HK-2 (cell line): ENCODE results near the gene DHX57.
"Not testable (repeated sequence)": the region's sequence is repeated elsewhere in the genome, so short reads cannot be mapped to it uniquely, and the experiment has no call there.

Experiments
- DNase-seq: peaks from one replicate; pipeline ENCODE4 v3.0.0-alpha.2; 2018; ENCODE audit not compliant: unreplicated experiment

The DHX57 gene

DNA sequence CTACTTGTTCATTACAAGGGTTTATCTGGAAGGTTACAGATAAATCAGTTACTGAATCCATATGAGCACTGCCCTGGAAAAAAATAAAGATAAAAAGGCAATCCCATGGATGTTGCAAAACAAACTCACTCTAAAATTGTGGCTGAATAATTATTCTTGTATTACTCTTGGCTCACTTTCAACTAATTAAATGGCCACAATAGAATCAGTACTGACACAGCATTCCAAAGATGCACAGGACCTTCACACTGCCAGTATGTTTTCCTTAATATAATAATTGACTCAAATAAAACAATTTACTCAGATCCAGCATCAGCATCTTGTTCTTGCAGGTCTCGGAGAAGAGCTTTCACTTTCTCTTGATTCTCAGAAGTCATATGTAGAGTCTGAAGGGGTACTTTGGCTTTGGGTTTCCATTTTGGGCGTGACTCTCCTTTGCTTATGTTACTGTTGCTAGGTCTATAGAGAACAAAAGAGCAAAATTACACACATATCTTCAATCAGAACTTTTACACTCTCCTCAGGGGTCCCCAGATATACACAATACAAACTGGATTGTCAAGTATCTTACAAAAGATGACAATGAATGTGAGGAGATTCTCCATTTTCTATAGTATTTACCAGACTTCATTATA, 12.6 kb downstream of the DHX57 start:
- no peak for DNase-seq

DNA sequence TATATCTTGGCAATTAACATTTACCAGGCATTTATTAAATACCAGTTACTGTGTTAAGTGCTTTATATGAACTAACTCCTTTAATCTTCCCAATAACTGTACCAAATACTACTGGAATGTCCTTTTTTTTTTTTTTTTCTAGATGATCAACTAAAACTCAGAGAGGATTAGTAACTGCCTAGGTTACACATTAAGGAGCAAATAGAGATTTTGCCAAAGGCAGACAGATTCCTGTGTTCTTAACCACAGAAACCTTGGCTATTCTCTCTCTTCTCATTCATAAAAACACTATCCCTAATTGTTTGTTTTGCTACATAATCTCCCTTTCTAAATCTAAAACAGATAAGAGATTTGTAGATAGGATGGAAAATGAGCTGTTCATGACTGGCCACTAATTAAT, 13.3 kb downstream of the DHX57 start:
- DNase-seq: no peak

- no peak for DNase-seq
These were observed 19.6 kb downstream of the DHX57 start for GRCh38 chr2:38856165-38856564.

- no peak for DNase-seq
These were observed 25.7 kb downstream of the DHX57 start for GRCh38 chr2:38850045-38850444.

- DNase-seq: peak; percentile 16
These were observed 38.9 kb downstream of the DHX57 start for GRCh38 chr2:38836791-38837190.

GRCh38 chr2:38835990-38836389, 39.7 kb downstream of the DHX57 start:
- no peak for DNase-seq

DNA sequence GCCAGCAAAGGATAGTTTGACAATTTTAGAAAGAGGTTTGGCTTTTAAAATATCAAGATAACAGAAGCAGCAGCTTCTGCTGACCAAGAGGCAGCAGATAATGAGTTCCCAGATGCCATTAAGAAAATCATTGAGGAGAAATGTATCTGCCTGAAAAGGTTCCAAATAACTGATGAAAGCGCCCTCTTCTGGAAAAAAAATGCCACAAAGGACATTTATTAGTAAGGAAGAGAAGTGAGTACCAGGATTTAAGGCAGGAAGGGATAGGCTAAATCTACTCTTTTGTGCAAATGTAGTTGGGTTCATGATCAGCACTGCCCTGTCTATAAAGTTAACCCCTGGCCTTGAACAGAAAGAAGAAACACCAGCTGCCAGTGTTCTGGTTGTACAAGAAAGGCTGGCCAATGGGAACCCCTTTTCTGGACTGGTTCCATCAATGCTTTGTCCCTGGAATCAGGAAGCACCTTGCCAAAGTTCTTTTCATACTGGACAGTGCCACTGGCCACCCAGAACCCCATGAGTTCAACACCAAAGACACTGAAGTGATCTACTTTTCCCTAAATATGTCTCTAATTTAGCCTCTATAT, 40.6 kb downstream of the DHX57 start:
- no peak for DNase-seq

- no peak for DNase-seq
These were observed 45.1 kb downstream of the DHX57 start for GRCh38 chr2:38830526-38831159.

GRCh38 chr2:38829971-38830370, 45.8 kb downstream of the DHX57 start:
- DNase-seq: no peak

GRCh38 chr2:38828460-38828859, 47.3 kb downstream of the DHX57 start:
- no peak for DNase-seq

- peak; percentile 1 for DNase-seq
These were observed 48.1 kb downstream of the DHX57 start for GRCh38 chr2:38827539-38828145.

GRCh38 chr2:38825956-38826355, 49.8 kb downstream of the DHX57 start:
- no peak for DNase-seq

DNA sequence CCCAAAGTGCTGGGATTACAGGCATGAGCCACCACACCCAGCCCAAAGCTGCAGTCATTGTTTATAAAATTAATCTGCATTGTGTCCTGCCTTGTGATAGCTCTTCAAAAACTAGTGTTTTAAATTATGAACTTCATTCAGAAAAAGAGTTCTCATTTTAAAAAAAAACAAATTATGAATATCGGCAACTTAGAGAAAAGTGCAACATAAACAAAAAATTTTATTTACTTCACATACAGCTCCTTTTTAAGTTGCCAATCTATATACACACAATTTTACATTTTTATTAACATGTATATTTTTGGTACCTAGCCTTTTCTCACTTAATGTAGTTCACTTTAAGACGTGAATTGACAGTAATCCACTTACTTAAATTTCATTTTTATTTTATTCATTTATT, 50.8 kb downstream of the DHX57 start:
- DNase-seq: no peak

DNA sequence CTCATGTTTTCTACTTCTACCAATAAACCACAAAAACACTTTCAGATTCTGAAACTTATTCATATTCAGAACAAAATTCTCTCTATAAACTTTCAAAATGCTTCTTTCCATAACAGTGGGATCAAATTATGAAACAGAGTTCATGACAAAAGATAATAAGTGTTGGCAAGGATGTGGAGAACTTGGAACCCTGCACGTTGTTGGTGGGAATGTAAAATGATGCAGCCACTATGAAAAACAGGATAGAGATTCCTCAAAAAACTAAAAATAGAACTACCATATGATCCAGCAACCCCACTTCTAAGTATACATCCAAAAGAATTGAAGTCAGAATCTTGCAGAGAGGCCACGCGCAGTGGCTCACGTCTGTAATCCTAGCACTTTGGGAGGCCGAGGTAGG, 52.3 kb downstream of the DHX57 start:
- DNase-seq: no peak

DNA sequence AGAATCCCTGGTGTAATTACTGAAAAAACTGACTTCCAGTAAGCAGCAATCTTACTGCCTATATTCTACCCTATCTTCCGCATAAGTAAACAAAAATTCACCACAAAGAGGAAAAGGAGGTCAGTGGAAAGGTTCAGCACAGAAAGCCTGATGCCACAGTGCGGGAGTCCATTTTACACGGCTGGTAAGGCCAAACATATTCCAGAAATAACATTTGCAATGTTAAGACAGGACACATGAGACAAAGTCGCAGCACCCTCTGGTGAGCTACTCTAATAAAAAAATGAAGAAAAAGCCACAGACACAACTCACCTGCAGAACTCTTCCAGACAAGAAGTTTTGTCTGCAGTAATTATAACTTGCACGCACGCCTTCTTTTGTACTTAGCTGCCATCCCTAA, 57.2 kb downstream of the DHX57 start:
- no peak for DNase-seq

DNA sequence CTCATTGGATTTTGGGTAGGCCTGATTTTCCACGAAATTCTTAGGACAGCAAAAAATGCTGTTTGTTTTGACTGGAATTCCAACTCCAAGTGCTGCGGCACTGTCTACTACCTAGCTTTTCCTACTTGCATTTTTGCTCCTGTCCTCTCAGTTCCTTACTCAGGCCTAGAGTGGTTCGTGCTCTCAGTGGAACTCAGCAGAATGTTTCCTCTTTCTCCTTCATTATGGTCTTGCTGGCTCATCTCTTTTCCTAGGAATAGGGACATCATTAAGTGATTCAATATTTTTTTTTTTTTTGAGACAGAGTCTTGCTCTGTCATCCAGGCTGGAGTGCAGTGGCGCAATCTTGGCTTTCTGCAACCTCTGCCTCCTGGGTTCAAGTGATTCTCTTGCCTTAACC, 59.8 kb downstream of the DHX57 start:
- DNase-seq: no peak

GRCh38 chr2:38810488-38810887, 65.2 kb downstream of the DHX57 start:
- no peak for DNase-seq

DNA sequence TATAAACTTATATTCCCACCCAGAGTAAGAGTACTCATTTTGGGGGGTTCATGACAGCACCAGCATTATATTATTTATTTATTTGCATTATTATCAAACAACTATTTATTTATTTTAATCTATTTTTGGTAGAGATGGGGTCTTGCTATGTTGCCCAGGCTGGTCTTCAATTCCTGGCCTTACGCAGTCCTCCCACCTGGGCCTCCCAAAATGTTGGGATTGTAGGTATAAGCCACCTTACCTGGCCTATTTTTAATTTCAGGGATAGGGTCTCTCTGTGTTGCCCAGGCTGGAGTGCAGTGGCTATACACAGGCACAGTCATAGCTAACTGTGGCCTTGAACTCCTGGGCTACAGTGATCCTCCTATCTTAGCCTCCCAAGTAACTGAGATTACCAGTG, 67.1 kb downstream of the DHX57 start:
- no peak for DNase-seq

- DNase-seq: no peak
These were observed 69.0 kb downstream of the DHX57 start for GRCh38 chr2:38806733-38807059.

DNA sequence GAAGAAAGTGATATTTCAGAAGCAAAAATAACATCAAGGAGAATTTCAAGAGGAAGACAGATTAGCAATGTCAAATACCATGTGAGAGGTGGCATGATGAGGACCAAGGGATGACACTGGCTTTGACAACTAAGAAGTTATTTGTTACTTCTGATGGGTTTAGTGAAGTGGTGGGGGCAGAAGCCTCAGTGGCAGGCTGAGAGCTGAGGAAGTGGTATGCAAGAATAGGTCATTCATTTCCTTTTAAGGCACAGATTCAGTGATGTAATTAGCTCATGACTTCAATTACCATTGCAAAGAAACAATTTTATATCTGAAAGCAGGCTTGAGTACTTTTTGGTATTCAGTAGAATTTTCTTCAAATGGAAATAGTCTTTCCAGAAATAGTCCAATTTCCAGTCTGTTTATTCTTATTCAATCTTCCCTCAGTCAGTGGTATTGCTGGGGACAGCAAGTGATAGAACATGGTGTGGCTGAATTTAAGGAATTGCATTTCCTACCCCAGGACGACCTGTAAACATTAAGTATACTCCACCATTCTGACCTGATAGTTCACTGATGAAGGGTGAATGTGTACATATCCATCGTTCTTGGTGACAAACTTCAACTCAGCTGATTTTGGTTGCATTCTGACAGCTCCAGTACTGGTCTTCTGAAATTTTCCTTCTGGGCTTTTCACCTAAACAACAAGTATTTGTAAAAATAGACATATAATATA, 69.6 kb downstream of the DHX57 start:
- no peak for DNase-seq

DNA sequence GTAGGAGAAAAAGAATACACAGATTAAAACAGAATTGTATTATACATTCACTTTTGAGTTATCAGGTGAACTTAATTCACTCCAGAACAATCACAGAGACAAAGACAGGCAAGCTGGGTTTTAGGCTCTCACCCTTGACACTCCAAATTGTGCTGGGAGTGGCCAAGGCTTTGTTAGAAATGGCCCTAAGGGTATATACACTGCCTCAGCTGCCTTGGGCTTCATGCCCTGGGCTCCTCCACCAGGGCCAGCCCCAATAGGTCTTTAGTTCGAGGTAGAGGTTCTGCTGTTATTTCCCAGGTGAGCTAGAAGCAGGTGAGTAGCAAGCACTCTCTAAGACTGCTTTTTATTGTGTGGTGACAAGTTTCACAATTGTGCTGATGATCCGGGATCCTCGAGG, 77.8 kb downstream of the DHX57 start:
- no peak for DNase-seq

DNA sequence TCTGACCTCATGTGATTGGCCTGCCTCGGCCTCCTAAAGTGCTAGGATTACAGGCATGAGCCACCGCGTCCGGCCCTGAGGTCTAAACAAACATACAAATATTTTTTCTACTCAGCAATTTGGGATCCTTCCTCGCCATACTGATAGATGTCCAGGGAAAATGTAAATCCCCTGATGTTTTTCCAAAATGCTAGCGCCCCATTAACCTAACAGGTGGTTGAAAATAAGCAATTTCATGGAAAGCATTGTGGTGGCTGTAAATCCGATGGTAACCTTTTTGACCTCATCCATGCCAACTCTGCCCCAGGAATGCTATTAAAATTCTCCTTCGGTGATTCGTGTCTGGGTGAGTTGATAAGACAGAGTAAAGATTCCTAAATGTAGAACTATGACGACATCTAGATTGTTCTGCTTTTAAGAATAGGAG, 78.5 kb downstream of the DHX57 start:
- DNase-seq: peak; percentile 38

DNA sequence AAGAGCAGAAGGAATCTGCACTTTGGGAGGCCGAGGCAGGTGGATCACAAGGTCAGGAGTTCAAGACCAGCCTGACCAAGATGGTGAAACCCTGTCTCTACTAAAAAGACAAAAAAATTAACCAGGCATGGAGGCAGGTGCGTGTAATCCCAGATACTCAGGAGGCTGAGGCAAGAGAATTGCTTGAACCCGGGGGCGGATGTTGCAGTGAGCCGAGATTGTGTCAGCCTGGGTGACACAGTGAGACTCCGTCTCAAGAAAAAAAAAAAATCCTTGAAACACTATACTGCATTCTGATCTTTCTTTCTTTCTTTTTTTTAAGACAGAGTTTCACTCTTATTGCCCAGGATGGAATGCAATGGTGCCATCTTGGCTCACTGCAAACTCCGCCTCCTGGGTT, 80.7 kb downstream of the DHX57 start:
- not testable (repeated sequence) for DNase-seq
